Activated CD8-positive, alpha-beta T cell treated with anti-CD3 and anti-CD28 coated beads for 36 hours (primary cell): ENCODE data around the gene DRC1. TPM values are rescaled to one million over a fixed set of nuclear protein-coding genes. Genes with fewer than 3 reads are reported as not detected.

Experiments
- ATAC-seq: fragments of 200-7000 bp; cut with Tn5 transposase; one replicate; pipeline ENCODE4 v1.10.0; 2021; ENCODE audit warnings: mild to moderate bottlenecking, moderate library complexity
- CTCF ChIA-PET: fragments of 350-600 bp; sonication (Branson Sonifier 250); formaldehyde crosslinking; loops from one replicate; lab custom pipeline; 2021; ENCODE audit warnings: antibody characterized with exemption; lab: Charles Lee
- POLR2A ChIA-PET: fragments of 350-600 bp; sonication (Branson Sonifier 250); formaldehyde crosslinking; loops from one replicate; lab custom pipeline; 2021; ENCODE audit warnings: antibody characterized with exemption; lab: Charles Lee
- DNase-seq: peaks from one replicate; pipeline ENCODE4 v3.0.0-alpha.2; 2020
- H3K27ac Mint-ChIP-seq: one replicate; pipeline ENCODE4 v1.8.0; 2021; ENCODE audit warnings: mild to moderate bottlenecking, mixed read lengths
- H3K27me3 Mint-ChIP-seq: one replicate; pipeline ENCODE4 v1.8.0; 2021; ENCODE audit warnings: mixed read lengths
- H3K36me3 Mint-ChIP-seq: one replicate; pipeline ENCODE4 v1.8.0; 2021; ENCODE audit warnings: low read depth, mixed read lengths
- H3K4me1 Mint-ChIP-seq: one replicate; pipeline ENCODE4 v1.8.0; 2021; ENCODE audit warnings: low read depth, mixed read lengths
- H3K4me3 Mint-ChIP-seq: one replicate; pipeline ENCODE4 v1.8.0; 2021; ENCODE audit warnings: mild to moderate bottlenecking, moderate library complexity, mixed read lengths
- H3K9me3 Mint-ChIP-seq: one replicate; pipeline ENCODE4 v1.8.0; 2021; ENCODE audit warnings: mixed read lengths
- intact Hi-C: fragments of 100-400 bp; cut with micrococcal nuclease; formaldehyde crosslinking; loops from one replicate; pipeline ENCODE4 v1.10.0; 2022
- total RNA-seq, 2 experiments: library from RNA; stranded (reverse); gene quantifications; one replicate each; pipeline ENCODE4 v1.2.3, GENCODE V29; 2021
- TF ChIP-seq, protein P1 (sequence below): fragments of 200-600 bp; IDR thresholded peaks from one replicate; pipeline ENCODE4 v1.8.0; 2022; ENCODE audit warnings: antibody characterized with exemption, mild to moderate bottlenecking

The DRC1 gene
- total RNA-seq, 2 experiments from 2014 or later, result not detected

DNA sequence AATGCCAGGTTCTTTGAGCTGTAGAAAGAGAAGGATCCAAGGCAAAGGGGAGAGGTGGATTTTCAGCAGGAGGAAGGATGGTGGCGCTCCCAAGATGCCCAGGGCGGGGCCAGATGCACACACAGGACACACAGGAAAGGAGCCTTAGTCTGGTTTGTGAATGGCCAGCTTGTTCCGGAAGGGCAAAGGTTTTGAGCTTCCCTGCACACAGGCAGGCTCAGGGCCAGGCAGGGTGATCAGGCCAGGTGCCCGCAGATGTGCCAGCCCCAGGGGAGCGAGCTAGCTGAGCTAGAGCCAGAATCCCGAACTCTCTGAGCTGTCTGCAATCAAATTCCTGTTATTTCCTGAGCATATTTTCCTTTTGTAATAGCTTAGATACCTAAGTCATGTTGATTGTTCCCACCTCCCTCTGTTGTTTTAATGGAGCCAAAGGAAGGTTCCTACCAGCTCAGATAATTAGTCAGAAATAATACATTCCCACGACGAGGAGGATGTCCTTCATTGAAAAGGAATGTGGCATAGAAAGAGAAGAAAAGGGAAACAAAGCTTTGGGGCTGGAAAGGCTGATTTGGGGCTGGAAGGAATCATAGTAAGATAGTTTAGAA lies 89.9 kb downstream of the DRC1 start:
- H3K9me3 Mint-ChIP-seq, result no peaks in the 10 kb centered on the region
- ChIA-PET CTCF (interaction anchor here (0.7 to 1.9 kb wide), 3 partner anchors 11 to 87 kb away, joined by 3 to 6 read pairs (median 4); no protein-coding TSS in a partner anchor), POLR2A (interaction anchor here (0.7 to 1.0 kb wide), 2 partner anchors 99 to 145 kb away, joined by 3 read pairs; partner anchors contain the start of gene ADGRF3)
- intact Hi-C loops, result no loop called here
- H3K27me3 Mint-ChIP-seq, result no peaks in the 10 kb centered on the region
- H3K27ac Mint-ChIP-seq, result no peak overlapping the region
- H3K36me3 Mint-ChIP-seq, result no peaks in the 10 kb centered on the region
- H3K4me1 Mint-ChIP-seq, result peaks cover 3% of the 10 kb centered on the region
- DNase-seq (no peak), ATAC-seq (no peak)
- no peak overlapping the region for H3K4me3 Mint-ChIP-seq
- TF ChIP-seq, protein P1, sequence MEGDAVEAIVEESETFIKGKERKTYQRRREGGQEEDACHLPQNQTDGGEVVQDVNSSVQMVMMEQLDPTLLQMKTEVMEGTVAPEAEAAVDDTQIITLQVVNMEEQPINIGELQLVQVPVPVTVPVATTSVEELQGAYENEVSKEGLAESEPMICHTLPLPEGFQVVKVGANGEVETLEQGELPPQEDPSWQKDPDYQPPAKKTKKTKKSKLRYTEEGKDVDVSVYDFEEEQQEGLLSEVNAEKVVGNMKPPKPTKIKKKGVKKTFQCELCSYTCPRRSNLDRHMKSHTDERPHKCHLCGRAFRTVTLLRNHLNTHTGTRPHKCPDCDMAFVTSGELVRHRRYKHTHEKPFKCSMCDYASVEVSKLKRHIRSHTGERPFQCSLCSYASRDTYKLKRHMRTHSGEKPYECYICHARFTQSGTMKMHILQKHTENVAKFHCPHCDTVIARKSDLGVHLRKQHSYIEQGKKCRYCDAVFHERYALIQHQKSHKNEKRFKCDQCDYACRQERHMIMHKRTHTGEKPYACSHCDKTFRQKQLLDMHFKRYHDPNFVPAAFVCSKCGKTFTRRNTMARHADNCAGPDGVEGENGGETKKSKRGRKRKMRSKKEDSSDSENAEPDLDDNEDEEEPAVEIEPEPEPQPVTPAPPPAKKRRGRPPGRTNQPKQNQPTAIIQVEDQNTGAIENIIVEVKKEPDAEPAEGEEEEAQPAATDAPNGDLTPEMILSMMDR, result no peak

DNA sequence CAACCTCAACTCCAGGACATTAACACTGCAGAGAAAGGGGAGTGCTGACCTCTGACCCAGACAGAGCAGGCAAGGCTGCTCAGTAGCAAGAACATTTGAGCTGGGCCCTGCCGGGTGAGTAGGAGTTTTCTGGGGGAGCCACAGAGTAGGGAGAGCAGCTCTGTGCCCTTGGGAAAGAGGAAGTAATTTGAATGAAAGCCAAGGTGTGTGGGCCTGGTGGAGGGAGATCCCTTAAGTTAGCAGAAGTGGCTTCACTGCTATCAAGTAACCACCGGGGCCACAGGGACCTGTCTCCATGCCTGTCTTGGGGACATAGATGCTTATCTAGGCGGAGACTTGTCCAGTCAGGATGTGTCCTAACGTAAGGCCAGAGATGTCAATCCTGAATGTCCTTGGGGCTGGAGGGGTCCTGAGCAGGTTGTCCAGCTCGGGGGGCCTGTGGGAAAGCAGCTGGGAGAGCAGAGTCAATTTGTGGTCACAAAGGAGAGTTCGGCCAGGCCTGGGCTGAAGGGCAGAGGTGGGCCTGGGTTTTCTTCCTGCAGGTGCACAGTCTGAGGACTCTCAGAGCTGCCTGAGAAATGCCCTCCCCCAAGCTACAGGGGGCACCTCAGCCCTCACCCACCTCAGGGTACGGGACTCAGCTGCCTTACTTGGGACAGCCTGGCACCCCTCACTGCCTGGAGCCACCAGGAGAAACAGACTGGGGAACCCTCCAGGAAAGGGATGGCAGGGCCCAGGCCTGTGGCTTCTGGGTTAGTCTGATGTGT lies 91.2 kb downstream of the DRC1 start:
- H3K4me3 Mint-ChIP-seq, result no peak overlapping the region
- intact Hi-C loops, result no loop called here
- ChIA-PET CTCF (interaction anchor here (1.2 to 1.9 kb wide), 2 partner anchors 10 to 28 kb away, joined by 3 to 6 read pairs; no protein-coding TSS in a partner anchor), POLR2A (no interaction called here)
- H3K9me3 Mint-ChIP-seq, result no peaks in the 10 kb centered on the region
- DNase-seq (no peak), ATAC-seq (no peak)
- H3K27ac Mint-ChIP-seq, result peak overlapping the region; percentile 80
- no peaks in the 10 kb centered on the region for H3K36me3 Mint-ChIP-seq
- peaks cover 3% of the 10 kb centered on the region for H3K4me1 Mint-ChIP-seq
- TF ChIP-seq, protein P1, result no peak
- peaks cover 2% of the 10 kb centered on the region for H3K27me3 Mint-ChIP-seq

DNA sequence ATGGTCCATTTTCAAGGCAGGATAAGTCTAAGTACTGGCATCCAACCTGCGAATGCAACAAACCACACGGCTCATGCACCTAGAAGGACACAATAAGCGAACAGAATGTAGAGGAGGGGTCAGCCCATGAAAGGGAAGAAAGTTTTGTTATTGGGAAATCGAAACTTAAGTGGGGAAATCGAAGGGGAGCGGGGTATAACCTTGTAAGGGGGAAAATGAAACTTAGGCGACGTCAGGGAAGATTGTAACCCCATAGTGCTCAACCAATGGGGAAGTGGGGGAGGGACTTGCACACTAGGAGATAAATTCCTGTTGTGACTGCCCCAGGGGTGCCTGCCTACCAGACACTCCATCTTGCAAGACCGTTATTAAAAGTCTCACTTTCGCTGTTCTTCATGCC lies 91.8 kb downstream of the DRC1 start:
- H3K4me1 Mint-ChIP-seq, result peaks cover 3% of the 10 kb centered on the region
- no peaks in the 10 kb centered on the region for H3K36me3 Mint-ChIP-seq
- intact Hi-C loops, result no loop called here
- TF ChIP-seq, protein P1, result no peak
- no peaks in the 10 kb centered on the region for H3K9me3 Mint-ChIP-seq
- peaks cover 4% of the 10 kb centered on the region for H3K27me3 Mint-ChIP-seq
- peak; percentile 82 for ATAC-seq
- peak overlapping the region; percentile 80 for H3K27ac Mint-ChIP-seq
- POLR2A ChIA-PET, result no interaction called here
- no peak overlapping the region for H3K4me3 Mint-ChIP-seq
- peak; percentile 37 for DNase-seq
- CTCF ChIA-PET, result interaction anchor here (1.9 kb wide), 1 partner anchor 9 kb away, joined by 6 read pairs; no protein-coding TSS in a partner anchor

GRCh38 chr2:26494199-26494598 lies 92.5 kb downstream of the DRC1 start:
- Mint-ChIP-seq H3K4me1 (peaks cover 3% of the 10 kb centered on the region), H3K4me3 (no peak overlapping the region), H3K9me3 (no peaks in the 10 kb centered on the region), H3K27me3 (peaks cover 4% of the 10 kb centered on the region), H3K27ac (peak overlapping the region; percentile 32), H3K36me3 (no peaks in the 10 kb centered on the region)
- intact Hi-C loops, result no loop called here
- POLR2A ChIA-PET, result no interaction called here
- CTCF ChIA-PET, result no interaction called here
- TF ChIP-seq, protein P1, result no peak
- ATAC-seq (no peak), DNase-seq (no peak)

- DNase-seq (no peak), ATAC-seq (no peak)
- TF ChIP-seq, protein P1, result no peak
- Mint-ChIP-seq H3K4me3 (no peak overlapping the region), H3K4me1 (peaks cover 3% of the 10 kb centered on the region), H3K27ac (no peak overlapping the region), H3K27me3 (peaks cover 4% of the 10 kb centered on the region), H3K36me3 (no peaks in the 10 kb centered on the region), H3K9me3 (no peaks in the 10 kb centered on the region)
- POLR2A ChIA-PET, result no interaction called here
- intact Hi-C loops, result no loop called here
- CTCF ChIA-PET, result no interaction called here
Observed at GRCh38 chr2:26494891-26495290, 93.2 kb downstream of the DRC1 start.
